HG02623 (cell line): ENCODE results near the gene MAMDC4.

Experiments used
- ATAC-seq: cut with Tn5 transposase; IDR thresholded peaks from one replicate; pipeline ENCODE4 v1.9.1; 2021; ENCODE audit warnings: moderate library complexity; ENCODE audit not compliant: unreplicated experiment

MAMDC4 gene

DNA sequence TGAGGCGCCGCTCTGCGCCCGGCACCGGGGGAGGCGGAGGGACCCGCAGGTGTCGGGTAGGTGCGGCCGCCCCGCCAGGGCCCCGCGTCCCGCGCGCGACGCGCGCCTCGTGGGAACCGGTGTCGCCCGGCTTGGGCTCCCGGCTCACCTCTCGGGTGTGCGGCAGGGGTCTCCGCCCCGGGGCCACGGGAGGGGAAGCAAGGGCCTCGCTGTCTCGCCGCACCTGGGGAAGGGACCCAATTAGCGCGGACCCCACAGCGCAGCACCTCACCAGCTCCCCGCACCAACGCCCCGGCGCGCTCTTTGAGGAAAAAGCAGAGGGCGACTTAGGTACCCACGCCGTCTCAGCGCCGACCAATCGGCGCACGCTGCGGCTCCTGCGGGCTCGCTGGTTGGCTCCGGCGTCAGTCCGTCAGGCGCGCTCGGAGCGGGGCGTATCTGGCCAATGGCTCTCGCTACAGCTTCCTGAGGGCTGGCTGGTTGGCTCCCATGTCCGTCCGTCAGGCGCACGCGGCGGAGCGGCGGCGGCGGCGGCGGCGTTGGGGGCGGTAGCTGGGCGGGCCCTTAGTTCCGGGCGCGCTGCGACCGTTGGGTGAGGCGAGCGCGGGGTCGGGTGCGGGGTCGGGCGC lies 33.9 kb downstream of the MAMDC4 start, which contains the start of gene TRAF2:
Gene TRAF2 (plus strand): TSS at position 567 of the 629 bp plus-strand sequence. CDS start 12,225 bp downstream, outside the sequence.
- peak; percentile 81 for ATAC-seq

DNA sequence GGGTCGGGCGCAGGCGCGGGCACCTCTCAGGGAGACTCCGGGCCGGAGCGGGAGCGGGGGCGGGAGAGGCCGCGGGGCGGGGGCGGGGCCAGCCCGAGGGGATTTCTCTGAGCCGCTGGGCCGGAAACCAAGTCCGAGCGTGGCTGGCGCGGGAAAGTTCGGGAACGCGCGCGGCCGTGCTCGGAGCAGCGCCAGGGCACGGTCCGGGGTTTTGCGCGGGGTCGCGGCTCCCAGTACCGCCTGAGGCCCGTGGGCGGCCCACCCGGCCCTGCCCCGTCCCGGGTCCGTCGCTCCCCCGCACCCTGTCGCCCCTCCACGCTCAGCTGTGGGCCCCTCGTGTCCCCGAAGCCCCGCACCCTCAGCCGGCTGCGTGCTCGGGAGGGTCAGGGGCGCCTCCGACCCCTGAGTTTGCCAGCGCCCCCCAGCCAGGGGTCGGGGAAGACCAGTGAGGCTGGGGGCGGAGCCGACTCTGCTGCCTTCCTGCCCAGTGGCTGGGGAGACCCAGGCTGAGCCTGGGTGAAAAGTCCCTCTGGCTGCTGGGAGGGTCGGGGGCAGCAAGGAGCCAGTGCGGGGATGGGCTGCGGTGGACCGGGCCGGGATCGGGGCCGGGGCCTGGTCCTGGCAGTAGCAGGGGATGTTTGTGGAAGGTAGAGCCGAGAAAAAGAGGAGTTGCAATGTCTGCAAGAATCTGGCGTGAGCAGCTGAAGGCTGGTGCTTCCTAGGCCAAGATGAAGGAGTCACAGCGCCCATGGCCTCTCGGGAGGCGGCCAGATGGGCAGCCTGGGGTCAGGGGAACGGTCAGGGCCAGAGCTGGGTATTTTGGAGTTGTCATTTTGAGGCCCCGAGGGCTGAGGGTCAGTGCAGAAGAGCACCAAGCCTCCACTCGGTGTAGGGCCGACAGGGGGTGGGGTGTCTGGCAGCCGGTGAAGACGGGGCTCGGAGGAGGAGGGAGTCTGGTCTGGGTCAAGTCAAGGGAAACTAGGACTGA lies 34.8 kb downstream of the MAMDC4 start:
- ATAC-seq = peak; percentile 15

GRCh38 chr9:136888454-136888853 lies 36.3 kb downstream of the MAMDC4 start:
- ATAC-seq = no peak

- ATAC-seq = no peak
These were observed 37.7 kb downstream of the MAMDC4 start for GRCh38 chr9:136889858-136890257.

DNA sequence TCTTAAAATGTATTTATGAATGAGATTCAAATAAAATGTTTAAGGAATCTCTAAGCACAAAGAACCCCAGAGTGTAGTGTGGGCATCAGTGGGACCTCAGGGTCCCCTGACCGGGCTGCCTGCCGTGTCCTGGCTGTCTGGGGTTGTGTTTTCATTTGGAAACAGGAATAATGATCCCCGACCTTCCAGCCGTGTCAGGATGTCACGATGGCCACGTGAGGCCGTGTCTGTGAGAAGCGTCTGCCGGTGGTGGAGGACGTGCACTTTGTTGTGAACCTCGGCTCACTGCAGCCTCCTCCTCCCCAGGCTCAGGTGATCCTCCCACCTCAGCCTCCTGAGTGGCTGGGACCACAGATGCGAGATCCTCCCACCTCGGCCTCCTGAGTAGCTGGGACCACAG lies 38.5 kb downstream of the MAMDC4 start:
- no peak for ATAC-seq

DNA sequence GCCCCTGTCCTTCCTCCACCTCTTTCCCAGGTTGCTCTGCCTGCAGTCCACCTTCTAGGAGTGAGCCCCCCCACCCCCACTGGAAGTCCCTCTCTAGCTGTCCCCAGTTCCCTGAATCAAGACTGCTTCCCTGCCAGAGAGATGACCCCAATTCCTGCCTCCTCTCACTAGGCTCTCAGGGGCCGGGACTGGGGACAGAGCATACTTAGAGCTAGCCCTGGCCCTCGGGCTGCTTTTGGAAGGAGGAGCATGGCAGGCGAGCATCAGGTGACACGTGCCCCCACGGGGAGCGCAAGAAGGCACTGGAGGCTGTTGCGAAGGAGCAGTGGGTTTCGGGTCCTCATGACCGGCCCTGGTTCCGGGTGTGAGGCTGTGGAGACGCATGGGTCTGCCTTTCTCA lies 43.9 kb downstream of the MAMDC4 start:
- ATAC-seq = no peak

DNA sequence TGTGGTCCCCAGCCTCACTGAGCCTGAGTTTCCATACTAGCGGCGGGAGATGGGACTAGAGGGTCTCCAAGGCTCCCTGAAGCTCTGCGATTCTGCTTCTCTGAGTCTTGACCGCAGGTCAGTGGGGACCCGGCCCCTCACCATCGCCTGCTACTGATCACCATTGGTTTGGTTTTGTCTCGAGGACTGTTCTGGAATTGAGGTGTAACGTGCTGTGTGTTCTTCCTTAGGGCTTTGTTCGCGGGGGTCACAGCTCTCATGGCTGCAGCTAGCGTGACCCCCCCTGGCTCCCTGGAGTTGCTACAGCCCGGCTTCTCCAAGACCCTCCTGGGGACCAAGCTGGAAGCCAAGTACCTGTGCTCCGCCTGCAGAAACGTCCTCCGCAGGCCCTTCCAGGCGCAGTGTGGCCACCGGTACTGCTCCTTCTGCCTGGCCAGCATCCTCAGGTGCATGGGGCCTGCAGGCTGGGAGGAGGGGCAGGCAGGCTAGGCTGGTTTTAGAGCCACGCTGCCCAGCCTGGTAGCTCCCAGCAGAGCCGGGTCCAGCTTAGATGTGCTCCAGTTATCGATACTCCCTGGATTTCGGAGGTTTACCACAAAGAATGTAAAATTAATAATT lies 46.4 kb downstream of the MAMDC4 start:
- no peak for ATAC-seq

GRCh38 chr9:136899196-136899595 lies 47.0 kb downstream of the MAMDC4 start:
- peak; percentile 43 for ATAC-seq

GRCh38 chr9:136900556-136900955 lies 48.4 kb downstream of the MAMDC4 start:
- ATAC-seq = no peak

DNA sequence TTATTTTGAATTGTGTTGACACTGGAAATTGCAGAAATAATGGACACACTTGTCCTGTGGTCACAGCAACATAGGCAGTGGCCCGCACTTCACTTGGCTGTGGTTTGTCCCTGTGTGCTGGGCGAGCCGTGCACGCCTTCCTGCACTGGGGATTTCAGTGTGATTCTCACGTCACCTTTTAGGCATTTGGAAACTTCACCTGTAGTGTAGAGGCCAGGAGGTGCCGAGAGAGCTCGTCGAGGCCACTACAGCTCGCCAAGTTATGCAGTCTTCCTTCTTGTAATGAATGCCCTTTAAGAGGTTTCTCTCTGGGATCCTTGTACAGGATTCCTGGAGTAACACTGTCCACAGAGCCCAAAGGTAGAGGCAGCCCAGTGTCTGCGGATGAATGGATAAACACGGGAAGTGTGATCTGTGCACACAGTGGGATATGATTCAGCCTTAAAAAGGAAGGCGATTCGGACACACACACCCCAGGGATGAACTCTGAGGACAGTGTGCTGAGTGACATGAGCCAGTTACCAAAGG lies 48.9 kb downstream of the MAMDC4 start:
- no peak for ATAC-seq

DNA sequence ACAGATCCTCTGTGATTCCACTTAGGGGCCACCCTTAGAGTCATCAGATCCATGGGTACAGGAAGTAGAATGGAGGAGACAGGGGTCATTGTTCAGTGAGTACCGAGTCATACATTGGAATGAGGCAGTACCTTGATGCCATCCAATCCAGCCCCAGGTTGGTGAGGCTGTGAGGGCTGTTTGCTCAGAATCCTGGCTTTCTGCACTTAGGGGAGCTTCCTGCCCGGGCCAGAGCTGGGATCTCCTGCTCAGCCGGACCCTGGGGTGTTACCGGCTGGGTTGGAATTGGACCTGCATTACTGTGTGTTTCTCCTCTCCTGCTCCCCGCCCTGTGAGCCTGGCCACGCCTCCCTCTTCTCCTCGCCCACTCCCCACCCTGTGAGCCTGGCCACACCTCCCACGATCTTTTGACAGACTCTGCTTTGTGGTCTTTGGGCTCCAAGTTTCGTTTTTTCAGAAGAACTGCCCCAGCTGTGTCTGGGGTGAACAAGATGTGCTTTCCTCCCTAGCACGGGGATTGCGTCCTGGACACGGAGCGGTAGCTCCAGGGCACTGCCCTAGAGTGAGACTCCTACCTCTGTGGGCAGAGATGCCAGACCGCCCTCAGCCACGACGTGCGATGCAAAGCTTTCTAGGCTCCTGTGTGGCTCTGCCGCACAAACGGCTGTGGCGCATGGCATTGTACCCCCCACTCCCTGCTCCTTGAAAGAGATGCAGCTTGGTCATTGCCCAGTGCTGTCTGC lies 49.5 kb downstream of the MAMDC4 start:
- no peak for ATAC-seq

DNA sequence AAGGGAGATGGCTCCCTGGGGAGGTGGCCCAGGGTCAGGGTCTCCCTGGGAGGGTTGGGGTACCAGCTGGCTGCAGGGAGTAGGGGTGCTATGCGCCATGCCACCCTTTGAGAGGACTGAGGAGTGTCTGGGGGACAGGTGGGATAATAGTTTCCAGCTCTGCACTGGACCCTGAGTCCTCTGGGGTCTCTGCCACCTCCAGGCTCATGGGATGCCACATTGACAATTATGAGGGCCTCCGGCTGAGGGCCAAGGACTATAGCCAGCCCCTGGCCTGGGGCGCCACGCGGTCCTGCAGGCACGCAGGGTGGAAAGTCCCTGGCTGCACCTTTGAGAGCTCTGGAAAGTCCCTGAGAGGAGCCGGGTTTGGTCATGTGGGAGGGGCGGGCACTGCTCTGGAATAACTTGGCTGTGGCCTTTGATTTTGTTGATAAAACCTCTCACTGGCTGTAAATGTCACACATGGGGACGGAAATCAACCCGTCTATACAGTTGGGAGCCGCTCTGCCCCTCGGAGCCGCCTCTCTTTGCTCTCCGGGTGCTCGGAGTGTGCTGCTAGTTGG lies 50.2 kb downstream of the MAMDC4 start:
- ATAC-seq = no peak

DNA sequence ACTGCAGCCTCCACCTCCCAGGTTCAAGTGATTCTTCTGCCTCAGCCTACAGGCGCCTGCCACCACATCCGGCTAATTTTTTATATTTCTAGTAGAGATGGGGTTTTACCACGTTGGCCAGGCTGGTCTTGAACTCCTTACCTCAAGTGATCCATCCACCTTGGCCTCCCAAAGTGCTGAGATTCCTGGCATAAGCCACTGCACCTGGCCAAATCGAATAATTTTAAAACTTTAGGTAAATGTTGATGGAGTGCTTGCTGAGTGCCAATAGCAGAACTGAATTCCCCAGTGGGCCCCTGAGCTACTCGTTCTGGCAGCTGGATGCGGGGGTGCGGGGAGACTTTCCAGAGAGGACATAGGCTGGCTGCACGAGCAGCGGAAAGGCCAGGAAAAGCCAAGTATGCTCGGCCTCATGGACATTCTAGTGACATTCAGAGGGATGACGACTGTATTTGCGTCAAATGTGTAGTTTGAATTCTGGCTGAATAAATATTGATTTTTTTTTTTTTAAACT lies 51.0 kb downstream of the MAMDC4 start:
- no peak for ATAC-seq

DNA sequence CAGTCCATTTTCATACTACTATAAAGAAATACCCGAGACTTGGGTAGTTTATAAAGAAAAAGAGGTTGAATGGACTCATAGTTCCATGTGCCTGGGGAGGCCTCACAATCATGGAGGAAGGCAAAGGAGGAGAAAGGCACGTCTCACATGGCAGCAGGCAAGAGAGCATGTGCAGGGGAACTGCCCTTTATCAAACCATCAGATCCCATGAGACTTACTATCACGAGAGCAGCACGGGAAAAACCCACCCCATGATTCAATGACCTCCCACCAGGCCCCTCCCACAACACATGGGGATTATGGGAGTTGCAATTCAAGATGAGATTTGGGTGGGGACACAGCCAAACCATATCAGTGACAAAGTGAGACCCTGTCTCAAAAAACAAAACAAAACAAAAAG lies 54.1 kb downstream of the MAMDC4 start:
- no peak for ATAC-seq

GRCh38 chr9:136907011-136907914 lies 55.1 kb downstream of the MAMDC4 start:
- ATAC-seq = no peak
